Activated CD4-positive, CD25-positive, alpha-beta regulatory T cell treated with anti-CD3 and anti-CD28 coated beads, Interleukin-2, amount 50 U/mL, for 72 hours (primary cell): ENCODE results near the gene ADRA2A.

Experiments
- DNase-seq: peaks from one replicate; pipeline ENCODE4 v3.0.0; 2021

Gene ADRA2A

DNA sequence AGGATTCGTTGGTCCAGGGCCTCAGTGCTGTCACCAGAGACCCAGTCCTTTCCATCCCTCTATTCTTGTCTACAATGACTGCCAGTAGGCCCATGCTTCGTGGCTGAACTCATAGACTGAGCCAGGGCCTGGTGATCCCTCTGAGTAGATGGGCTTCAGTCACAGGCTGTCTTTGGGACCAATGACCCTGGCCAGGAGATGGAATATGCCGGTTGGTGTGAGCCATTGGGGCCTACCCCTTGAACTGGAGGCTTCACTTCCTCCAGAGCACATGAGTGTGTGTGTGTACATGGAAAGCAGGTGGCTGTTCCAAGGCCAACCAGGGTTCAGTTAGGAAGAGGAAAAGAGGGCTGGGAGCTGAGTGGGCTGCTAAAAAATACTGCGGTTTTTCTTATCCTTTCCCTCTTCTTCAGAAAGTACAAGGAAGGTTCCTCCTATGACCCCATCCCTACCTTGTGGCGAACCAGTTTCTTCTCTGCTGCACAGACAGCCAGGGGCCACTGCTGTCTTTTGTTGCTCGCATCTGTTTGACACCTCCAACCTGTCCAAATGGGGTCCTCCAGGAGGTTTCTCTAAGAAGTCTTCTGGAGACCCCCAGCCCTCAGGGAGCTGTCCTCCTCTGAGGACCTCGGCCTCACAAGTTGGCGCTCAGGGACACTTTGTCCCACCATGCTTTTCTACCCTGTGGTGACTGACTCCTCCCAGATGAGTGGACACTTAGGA lies 36.6 kb downstream of the ADRA2A start:
- no peak for DNase-seq

DNA sequence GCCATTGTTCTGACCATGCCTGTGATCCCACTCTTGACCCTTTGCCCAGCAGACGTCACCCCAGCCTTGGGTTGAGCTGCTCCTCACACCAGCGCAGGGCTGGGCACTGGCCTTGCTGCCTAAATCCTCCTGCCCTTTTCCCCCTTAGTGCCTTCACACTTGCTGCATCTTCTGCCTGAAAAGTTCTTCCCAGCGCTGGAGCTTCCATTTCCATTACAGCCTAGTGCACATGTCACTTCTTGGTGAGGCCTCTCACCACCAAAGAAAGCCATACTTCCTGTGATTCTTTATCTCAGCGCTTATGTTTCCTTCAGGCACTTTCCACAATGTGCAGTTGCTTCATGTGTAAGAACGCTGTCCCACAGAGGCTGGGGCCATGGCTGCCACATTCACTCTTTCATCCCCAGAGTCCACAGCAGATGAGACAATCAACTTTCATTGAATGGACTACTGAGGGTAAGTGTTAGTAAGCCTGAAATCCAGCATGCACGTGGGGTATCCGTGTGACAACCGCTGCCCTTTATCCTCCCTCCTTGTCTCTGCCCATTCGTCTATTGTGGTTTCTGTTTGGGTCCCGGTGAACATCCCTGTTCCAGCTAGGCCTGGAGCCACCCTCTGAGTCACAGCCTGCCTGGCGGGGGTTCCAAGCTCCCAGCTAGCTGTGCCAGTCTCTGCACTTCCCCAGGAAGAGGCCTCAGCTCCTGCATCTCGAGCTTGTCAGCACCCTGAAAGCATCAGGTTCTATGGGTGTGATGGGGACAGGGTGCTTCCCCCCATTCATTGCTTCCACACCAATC lies 37.3 kb downstream of the ADRA2A start:
- no peak for DNase-seq

DNA sequence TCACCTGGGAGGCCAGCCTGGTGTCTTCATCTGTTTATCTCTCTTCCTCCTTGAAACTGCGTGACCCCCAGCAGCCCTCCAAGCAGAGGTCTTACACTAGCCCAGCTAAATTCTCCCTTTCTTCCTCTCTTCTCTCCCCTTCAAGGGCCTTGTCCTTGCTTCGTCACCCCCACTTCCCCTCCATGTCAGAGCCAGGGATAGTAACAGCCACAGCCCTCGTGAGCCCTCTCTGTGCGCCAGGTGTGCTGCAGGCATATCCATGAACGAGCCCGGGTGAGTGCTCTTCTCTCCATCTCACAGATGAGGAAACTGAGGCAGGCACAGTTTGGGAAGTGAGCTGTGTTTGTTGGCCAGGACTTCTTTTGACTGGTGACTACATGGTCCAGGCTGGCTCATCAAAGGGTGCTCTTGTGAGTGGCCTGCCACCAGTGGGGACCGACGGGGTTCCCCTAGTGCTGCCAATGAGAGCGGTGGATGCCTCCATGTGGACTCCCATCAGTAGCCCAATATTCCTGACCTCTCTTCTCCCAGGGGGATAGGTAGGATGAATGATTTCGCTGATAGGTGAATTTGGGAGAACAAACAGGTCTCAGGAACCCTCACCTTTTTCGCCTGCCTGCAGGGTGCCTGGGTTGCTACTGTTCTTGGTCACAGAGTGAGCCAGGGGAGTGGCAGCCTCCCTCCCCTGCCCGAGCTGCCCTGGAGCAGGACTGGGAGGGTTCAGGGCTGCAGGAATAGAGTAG lies 38.1 kb downstream of the ADRA2A start:
- DNase-seq: no peak

DNA sequence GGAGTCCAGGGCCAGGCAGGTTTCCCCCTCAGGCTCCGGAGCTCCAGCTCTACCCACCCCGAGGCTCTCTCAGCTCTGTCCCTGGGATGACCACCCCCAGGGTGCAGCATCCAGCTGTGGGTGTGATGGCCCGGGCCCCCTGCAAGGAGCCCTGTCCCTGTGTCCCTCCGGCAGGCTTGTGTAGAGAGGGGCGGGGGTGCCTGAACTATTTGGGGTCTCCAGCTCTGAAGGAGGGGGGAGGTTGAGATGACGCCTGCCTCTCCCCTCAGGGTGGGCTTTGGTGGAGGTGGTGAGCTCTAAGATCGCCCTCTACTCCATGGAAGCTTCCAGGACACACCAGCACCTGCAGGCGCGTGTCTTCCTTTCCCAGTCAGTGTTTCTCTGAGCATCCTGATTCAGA lies 39.4 kb downstream of the ADRA2A start:
- DNase-seq: no peak

DNA sequence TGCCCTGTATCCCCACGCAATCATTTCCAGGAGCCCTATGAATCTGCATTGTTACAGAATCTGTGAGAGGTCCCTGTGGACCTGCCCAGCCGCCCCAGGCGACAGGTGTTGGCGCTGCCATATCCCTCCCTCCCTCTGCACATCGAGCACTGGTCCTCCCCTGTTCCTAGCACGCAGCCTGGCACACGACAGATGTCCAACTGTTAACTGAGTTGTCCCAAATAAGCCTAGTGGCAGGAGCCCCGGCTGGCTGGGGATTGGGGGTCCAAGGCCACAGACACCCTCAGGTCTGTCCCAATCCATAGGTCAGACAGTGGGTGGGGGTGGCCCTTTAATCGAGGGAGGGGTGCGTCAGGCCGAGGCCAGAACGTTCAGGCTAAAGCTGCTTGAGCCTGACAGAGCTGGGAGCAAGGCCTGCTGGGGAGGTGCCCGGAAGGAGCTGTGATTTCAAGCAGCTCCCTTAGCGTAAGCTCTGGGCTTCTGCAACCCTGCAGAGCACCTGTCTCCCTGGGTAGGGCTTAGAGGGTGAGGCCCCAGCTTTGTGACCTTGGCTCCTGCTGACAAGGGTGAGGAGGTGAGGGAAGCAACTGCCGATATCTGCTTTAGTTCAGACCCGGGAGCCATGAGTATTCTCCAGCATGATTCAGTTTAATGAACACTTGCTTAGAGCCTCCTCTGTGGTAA lies 40.1 kb downstream of the ADRA2A start:
- DNase-seq: no peak

DNA sequence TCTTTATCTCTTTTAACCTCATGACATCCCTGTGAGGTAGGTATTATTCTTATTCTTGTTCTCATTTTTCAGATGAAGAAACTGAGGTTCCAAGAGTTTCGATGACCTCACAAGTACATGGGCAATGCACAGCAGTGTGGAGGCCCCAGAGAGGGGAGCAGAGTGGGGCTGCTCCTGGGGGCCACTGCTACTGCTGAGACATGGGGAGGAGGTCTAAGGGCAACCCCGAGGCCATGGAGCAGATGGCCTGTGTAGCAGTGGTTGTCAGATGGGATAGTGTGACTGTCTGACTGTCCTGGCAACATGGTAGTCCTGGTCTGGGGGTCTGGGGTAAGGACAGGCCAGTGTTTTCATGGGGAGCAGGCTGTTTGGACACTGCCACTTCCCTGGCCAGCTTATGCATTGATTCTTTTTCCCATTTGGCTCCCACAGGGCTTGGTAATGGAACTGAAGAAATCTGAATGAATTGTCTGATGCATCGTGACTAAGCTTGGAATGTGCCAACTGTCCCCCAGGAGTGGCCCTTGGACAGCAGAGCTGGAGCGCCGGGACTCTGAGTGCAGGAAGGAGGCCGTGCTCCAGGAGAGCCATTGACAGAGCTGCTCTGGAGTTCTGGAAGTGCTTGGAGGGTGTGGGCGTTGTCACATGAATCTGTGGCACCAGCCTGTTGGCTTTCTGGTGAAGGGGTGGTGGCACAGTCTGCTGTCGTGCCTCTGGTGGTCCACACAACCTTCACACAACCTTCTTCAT lies 40.9 kb downstream of the ADRA2A start:
- DNase-seq: no peak

DNA sequence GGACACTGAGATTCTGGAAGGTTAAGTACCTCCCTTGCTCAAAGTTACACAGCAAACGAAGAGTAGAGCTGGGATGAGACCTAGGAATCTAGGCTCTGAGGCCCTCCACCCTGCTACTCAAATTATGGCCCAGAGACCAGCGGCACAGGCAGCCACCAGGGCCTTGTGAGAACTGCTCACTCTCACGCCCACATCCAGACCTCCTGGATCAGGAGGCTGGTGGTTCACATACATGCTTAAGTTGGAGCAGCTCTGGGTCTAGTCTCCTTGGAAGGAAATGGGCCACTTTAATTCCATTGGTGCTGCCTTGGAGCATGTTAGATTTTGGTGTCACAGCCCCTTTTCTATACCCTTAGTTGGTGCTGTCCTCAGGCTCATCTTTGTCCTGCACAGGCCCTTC lies 41.9 kb downstream of the ADRA2A start:
- no peak for DNase-seq

DNA sequence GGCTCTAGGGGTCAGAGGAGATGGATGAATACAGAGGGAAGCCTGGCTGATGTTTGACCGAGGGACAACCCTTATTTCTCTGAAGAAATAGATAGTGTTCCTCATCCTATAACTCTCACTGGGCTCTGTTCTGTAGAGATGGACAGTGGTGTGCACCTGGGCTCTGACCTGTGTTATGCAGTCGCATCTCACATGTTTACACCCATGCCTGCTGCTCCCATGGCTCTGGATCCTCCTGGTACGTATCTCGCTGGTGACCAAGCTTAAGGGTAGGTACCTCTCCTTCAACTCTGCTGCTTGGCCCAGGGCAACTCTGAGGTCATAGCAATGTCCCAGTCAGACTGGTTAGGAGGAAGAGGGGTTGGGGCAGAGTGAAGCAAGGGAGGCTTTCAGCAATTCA lies 42.8 kb downstream of the ADRA2A start:
- DNase-seq: no peak

DNA sequence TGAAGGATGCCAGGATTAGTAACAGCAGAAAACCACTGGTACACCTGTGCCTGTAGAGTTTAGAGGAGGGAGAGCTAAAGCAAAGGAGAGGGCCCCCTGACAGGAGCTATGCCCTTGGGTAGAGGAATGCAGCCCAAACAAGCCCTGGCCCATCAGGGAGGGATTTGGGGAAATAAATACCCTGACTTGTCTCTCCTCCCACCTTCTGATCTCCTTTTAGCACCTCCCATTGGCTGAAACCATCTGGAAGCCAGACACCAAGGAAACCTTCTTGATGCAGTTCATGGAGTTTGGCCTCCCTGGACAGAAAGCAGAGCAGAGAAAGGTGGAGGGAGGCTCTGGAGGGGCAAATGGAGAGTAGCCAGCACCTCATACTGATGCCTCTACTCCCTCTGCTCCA lies 45.3 kb downstream of the ADRA2A start:
- no peak for DNase-seq

DNA sequence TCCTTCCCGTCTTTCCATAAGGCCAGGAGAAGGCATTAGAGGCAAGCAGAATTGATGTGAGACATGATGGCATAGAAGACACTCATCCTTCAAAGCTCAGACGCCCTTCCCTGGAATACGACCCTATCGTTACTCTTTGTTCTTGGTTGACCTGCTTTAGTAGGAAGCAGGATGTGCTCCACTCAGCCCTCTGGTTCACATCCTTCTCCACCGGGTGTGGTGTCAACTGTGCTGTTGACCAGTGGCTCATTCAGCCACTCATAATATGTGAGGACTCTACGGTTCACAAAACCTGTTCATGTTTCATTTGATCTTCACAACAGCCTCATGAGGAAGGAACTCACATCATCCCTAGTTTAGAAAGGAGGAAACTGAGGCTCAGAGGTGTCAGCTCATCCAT lies 47.1 kb downstream of the ADRA2A start:
- DNase-seq: no peak

DNA sequence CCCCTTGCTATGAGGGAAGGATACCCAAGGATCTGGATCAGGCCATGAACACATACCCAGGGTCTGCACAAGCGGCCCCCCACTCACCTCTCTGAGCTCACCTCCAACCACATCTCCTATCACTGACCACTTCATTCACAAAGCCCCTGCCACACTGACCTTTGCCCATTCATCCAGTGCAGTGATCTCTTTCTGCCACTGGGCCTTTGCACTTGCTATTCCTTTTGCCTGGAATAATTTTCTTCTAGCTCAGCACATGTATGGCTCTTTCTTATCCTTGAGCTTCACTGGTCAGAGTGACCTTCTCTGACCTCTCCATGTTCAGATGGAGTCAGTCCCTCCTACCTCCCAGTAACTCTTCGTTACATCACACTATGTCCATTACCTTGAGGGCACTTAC lies 48.3 kb downstream of the ADRA2A start:
- DNase-seq: no peak

DNA sequence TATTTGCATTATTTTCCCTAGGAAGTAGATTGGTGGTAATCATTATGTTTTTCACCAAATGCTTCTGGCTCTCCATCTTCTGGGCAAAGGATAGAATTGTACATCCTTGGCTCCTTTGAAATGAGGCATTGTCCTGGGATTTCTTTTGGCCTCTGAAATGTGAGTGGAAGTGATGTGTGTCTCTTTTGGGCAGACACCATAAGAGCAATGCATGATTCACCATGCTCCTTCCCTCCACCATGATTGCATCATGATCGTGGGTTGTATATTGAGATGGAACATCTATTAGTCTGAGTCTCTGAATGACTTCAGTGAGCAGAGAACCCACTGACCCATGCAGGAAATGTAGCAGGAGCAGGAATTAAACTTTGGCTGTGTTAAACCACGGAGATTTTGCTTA lies 49.2 kb downstream of the ADRA2A start:
- DNase-seq: no peak

DNA sequence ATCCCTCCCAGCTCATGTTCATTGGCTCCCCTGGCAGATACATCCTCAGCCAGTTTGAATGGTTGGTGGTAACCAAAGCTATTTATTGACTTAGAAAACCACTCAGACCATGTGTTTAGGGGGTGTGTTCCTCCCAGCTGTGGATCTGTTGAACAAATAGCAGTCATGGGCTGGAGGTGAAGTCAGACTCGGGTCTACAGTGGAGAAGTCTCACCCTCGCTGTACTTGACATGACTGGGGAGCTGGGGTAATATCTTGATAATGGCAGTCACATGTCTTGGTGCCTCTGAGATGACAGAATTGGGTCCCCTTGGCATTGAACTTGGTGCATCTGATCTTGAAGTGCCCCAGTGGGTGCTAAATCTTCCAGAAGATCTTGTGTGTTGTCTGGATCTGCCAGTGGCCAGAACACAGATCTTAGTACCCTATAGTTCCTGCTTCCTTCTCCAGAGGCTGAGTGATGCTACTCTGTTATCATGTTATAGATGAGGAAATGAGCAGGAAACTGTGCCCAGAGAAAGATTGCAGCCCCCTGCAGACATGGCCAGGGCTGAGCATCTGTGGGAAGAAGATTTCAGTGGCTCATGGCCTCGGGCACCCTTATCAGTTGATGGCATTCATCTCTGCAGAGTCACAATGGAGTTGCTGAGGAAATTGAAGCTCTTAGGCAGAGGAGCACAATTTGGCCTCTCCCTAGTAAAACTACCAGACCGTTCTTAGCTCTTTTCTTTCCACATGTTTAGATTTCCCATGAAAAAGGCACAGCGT lies 50.4 kb downstream of the ADRA2A start:
- DNase-seq: no peak

DNA sequence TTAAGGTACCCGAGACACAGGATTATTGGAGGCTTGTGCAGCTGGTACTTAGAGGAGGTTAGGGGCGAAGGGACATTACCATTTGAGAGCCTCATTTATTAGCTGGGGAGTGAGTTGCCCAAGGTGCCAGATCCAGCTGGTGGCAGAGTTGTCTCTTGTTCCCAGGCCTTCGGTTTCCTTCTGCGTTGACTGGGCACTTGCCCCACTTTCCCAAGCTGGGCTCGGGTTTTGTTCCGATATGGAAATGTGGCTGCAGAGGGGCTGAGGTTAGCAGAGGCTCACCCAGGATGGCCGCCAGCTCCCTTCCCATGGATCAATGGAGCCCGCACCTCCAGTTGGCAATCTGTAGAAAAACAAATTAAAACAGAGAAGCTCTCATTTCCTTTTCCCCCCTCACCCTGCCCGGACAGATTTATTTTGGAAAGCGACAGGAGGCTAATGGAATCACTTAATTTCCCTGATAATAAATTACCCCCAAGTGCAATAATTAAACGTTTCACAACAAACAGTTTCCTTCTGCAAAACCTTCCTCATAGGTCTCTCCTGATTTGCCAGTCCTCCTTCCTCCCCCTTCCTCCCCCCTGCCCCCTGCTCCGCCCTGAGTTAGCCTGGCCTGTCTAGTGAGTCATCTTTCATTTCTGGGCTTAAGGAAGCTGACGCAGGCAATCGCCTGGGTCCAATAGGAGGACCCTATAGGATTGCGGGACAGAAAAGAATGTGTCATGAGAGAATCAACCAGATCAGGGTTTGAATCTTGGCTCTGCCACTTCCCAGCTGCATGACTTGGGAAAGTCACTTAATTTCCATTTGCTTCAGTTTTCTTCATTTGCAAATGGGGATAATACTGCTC lies 51.7 kb downstream of the ADRA2A start:
- DNase-seq: no peak

DNA sequence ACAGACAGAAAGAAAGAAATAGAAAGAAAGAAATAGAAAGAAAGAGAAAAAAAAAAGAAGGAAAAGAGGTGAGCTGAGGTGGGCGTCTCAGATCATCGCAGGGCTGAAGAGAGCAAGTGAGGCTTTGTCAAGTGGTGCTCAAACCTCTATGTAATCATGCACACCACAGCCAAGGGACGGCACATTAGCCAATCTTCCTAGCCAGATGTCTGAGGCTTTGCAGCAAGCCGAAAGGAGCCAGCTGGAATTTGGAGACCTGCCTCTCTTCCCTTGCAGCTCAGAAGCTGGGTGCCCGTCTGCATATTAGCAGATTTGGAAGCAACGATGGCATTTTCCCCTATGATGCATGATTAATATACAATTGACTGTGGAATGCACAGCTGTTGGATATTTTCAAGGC lies 52.5 kb downstream of the ADRA2A start:
- DNase-seq: no peak

DNA sequence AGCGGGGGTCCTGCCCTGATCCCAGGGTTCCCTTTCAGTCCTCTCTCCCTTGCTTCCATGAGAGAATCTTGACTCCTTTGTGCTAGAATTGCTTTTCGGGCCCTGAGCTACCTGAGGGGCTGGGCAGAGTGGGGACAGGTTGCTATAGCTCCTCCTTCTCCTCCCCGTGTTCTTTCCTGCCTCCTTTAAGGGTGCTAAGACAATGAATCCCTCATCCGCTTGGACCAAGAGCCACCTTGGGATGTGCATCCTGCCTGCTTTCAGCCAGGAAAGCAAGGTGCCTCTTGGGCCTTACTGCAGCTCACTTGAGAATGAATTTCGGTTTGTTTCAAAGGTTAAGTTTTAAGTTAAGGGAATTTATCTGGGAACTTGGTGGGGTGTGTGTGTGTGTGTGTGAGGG lies 53.6 kb downstream of the ADRA2A start:
- no peak for DNase-seq
